Measurements from ENCODE around the gene CITED2. TPM values are rescaled to one million over a fixed set of nuclear protein-coding genes. Genes with fewer than 3 reads are reported as not detected.
A peak's percentile ranks its signal among the peaks of the same experiment; 100 is the strongest.

CITED2 gene
- total RNA-seq, 3 donors from 2014 or later: 73.9 to 103 (median 88.1) TPM

DNA sequence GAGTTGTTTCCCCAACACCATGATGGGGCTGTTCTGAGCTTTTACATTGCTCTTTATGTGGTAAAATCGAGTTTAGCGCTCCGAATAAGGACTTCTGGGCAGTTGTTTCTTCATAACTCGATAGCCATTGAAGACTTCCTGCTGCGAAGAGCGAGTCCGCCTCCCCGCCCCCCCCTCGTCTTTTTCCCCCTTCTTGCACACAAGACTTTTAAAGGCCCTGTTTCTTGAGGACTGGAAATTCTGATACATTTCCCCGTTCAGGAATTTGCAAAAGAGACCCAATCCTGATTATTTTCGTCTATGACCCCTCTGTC is 1.5 kb upstream of the CITED2 start:
- Histone ChIP-seq H3K4me3 (peak overlapping the region; percentile 95), H3K4me1 (ENCODE audit: low read depth) (peaks cover 11% of the 10 kb centered on the region), H3K36me3 (ENCODE audit: low read depth) (no peaks in the 10 kb centered on the region), H3K9me3 (no peaks in the 10 kb centered on the region)
- DNase-seq (peak in 1 of 3 donors; percentile 58), ATAC-seq (no peak)
- intact Hi-C loops (cut with DNase I, micrococcal nuclease): loop anchor here (5.0 to 10.0 kb wide), 5 partner anchors 159 to 609 kb away; no protein-coding TSS in a partner anchor
- TF ChIP-seq, protein P1, sequence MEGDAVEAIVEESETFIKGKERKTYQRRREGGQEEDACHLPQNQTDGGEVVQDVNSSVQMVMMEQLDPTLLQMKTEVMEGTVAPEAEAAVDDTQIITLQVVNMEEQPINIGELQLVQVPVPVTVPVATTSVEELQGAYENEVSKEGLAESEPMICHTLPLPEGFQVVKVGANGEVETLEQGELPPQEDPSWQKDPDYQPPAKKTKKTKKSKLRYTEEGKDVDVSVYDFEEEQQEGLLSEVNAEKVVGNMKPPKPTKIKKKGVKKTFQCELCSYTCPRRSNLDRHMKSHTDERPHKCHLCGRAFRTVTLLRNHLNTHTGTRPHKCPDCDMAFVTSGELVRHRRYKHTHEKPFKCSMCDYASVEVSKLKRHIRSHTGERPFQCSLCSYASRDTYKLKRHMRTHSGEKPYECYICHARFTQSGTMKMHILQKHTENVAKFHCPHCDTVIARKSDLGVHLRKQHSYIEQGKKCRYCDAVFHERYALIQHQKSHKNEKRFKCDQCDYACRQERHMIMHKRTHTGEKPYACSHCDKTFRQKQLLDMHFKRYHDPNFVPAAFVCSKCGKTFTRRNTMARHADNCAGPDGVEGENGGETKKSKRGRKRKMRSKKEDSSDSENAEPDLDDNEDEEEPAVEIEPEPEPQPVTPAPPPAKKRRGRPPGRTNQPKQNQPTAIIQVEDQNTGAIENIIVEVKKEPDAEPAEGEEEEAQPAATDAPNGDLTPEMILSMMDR (IDR thresholded peaks at IDR 0.05): no peak

DNA sequence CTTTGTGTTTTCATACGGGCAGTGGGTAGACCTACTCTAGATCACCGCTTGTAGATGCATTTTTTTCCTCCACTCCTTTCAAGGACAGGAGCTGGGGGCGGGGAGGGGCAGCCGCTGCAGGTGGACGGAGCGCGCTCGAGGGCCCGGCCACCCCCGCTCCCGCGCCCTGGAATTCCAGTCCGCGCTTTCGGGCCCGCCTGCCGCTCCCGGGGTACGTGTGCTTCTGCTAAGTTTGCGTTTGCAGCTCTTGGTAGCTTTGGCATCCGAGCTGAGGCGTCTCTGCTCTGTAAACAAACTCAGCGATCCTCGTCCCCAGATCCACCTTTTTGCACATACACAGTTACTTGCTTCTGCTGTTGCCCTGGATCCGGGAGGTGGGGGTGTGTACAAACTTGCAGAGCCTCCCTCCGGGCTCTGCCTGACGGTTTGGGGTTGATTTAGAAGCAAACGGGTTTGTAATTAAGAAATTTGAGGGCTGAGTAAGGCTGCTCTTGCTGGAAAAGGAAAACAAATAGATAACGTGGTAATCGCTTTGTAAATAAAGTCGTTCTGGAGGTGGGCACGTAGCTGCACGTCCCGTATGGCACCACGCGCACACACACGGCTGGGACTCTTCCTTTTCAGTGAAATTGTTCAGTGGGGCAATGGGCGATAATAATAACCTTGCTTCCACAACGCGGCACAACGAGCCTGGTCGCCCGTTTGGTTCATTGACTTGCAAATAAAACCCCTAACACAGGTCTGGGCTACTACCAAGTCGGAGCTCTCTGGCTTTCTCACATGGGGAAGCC is 973 bp upstream of the CITED2 start:
- Histone ChIP-seq H3K4me3 (peak overlapping the region; percentile 95), H3K4me1 (ENCODE audit: low read depth) (peaks cover 16% of the 10 kb centered on the region), H3K9me3 (no peaks in the 10 kb centered on the region), H3K36me3 (ENCODE audit: low read depth) (no peaks in the 10 kb centered on the region)
- DNase-seq (peak; percentile 93 to 96 (median 94)), ATAC-seq (peak; percentile 83)
- intact Hi-C loops (cut with DNase I, micrococcal nuclease): loop anchor here (5.0 to 10.0 kb wide), 5 partner anchors 159 to 609 kb away; no protein-coding TSS in a partner anchor
- TF ChIP-seq, protein P1 (IDR thresholded peaks at IDR 0.05): no peak

DNA sequence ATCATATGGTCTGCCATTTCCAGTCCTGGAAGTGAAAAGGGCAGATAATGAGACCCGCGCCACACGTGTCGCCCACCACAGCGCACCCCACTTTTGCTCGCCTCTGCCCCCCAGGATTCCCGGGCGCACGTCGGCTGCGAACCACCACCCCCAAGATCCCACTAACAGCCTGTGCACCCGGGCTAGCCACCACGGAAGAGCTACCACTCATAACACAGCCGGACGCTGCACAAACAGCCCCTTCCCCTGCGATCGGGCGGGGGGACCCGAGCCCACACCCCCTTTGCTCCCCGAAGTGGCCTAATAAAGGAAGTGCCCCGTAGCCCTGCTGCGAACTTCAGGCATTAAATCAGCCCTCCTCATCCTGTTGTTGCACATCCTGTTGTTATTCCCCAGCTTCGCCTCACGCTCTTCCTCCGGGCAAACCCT is 506 bp downstream of the CITED2 start:
- intact Hi-C loops (cut with DNase I, micrococcal nuclease): loop anchor here (10.0 kb wide), 4 partner anchors 161 to 611 kb away; no protein-coding TSS in a partner anchor
- Histone ChIP-seq H3K4me1 (ENCODE audit: low read depth) (peaks cover 25% of the 10 kb centered on the region), H3K36me3 (ENCODE audit: low read depth) (no peaks in the 10 kb centered on the region), H3K4me3 (peak overlapping the region; percentile 95), H3K9me3 (no peaks in the 10 kb centered on the region)
- DNase-seq (no peak), ATAC-seq (peak; percentile 41)
- TF ChIP-seq, protein P1 (IDR thresholded peaks at IDR 0.05): no peak

DNA sequence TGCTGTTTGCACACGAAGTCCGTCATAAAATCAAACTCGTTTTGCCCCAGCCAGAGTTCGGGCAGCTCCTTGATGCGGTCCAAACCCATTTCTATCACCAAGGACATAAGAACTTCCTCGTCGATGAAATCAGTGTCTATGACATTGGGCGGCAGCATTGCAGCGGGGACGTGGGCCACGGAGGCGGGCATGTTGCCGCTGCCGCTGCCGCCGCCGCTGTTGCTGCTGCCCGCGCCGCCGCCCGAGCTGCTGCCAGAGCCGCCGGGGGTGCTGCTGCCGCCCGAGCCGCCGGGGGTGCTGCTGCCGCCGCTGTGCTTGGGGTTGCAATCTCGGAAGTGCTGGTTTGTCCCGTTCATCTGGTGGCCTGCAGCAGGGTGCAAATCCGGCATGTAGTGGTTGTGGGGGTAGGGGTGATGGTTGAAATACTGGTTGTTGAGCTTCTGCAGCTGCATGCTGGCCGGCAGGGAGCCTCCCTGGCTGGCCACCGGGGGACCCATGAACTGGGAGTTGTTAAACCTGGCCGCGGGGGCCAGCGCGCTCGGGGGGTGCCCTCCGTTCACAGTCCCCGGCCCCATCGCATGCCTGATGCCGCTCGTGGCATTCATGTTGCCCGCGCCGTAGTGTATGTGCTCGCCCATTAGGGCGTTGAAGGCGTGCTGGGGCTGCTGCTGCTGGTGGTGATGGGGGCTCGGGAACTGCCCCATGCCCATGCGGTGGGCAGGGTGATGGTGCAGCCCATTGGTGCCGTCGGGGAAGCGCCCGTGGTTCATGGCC is 1.1 kb downstream of the CITED2 start:
- H3K4me1 ChIP-seq (ENCODE audit: low read depth): peaks cover 25% of the 10 kb centered on the region
- intact Hi-C loops (cut with DNase I, micrococcal nuclease): loop anchor here (10.0 kb wide), 4 partner anchors 161 to 611 kb away; no protein-coding TSS in a partner anchor
- H3K36me3 ChIP-seq (ENCODE audit: low read depth): no peaks in the 10 kb centered on the region
- ATAC-seq (peak; percentile 15), DNase-seq (peak; percentile 70 to 86 (median 82))
- no peaks in the 10 kb centered on the region for H3K9me3 ChIP-seq
- peak overlapping the region; percentile 95 for H3K4me3 ChIP-seq
- TF ChIP-seq, protein P1 (IDR thresholded peaks at IDR 0.05): no peak

DNA sequence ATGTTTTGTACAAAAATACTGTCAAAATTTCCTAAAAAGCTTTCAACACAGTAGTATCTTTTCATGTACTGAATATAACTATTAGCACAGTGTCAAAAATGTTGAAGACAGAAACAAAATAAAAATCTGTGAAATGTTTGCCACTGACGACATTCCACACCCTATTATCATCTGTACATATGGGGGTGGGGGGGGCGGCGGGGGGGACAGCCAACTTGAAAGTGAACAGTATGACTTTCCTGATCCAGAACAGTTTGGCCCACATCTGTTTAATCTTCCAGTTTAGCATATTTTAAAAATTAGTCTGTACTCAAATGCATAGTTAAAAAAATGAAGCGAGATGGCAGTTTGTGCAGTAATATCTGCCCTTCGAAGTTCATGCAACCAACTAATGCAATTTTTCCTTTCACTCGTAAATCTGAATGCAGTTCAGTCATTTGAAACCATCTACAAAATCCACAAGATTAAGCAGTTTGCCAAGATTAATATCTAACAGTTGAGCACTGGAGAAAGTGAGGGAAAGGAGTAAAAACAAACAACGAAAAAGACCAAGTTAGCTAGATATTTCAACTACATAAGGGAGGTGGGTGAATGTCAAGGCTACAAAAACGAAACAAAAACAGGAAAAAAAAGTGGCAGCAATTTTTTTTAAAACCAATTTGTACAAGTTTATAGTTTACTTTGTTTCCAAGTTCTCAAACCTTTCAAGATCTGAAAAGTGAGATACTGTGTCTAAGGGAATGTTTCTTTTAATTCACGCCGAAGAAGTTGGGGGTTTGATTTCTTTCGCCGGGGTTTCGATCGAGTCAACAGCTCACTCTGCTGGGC is 1.9 kb downstream of the CITED2 start:
- Histone ChIP-seq H3K4me3 (peak overlapping the region; percentile 95), H3K9me3 (no peaks in the 10 kb centered on the region), H3K4me1 (ENCODE audit: low read depth) (peaks cover 25% of the 10 kb centered on the region), H3K36me3 (ENCODE audit: low read depth) (no peaks in the 10 kb centered on the region)
- intact Hi-C loops (cut with DNase I, micrococcal nuclease): loop anchor here (10.0 kb wide), 4 partner anchors 162 to 612 kb away; no protein-coding TSS in a partner anchor
- TF ChIP-seq, protein P1 (IDR thresholded peaks at IDR 0.05): no peak
- ATAC-seq (no peak), DNase-seq (no peak)

All from mucosa of descending colon (tissue), 3 donors.